Endodermal cell (in vitro differentiated cells): ENCODE results near the gene TGFBR3L. TPM values are rescaled to one million over a fixed set of nuclear protein-coding genes. Genes with fewer than 3 reads are reported as not detected.

ENCODE experiments used
- DNase-seq: peaks from one replicate; pipeline ENCODE4 v3.0.0-alpha.2; 2017
- H3K27ac ChIP-seq: 2 replicates; pipeline ENCODE4 v1.5.1; 2013; ENCODE audit warnings: mild to moderate bottlenecking, low read depth, low read length, moderate library complexity
- H3K27me3 ChIP-seq: 2 replicates; pipeline ENCODE4 v1.6.1; 2013; ENCODE audit warnings: mild to moderate bottlenecking, low read length, moderate library complexity; ENCODE audit not compliant: insufficient read depth, control insufficient read depth, poor library complexity, severe bottlenecking
- H3K36me3 ChIP-seq: 2 replicates; pipeline ENCODE4 v1.7.0; 2013; ENCODE audit warnings: mild to moderate bottlenecking, low read length, moderate library complexity; ENCODE audit not compliant: control insufficient read depth, insufficient read depth
- H3K4me1 ChIP-seq: one replicate; pipeline ENCODE4 v1.7.0; 2013; ENCODE audit warnings: low read length; ENCODE audit not compliant: control insufficient read depth, insufficient read depth
- H3K4me3 ChIP-seq: 2 replicates; pipeline ENCODE4 v1.5.1; 2013; ENCODE audit warnings: mild to moderate bottlenecking, low read length, moderate library complexity
- H3K9ac ChIP-seq: 2 replicates; pipeline ENCODE4 v1.6.1; 2013; ENCODE audit warnings: mild to moderate bottlenecking, low read length, moderate library complexity; ENCODE audit not compliant: poor library complexity, severe bottlenecking; ENCODE audit errors: extremely low read depth
- H3K9me3 ChIP-seq: 2 replicates; pipeline ENCODE4 v1.6.1; 2013; ENCODE audit warnings: mild to moderate bottlenecking, low read length, moderate library complexity; ENCODE audit not compliant: control insufficient read depth
- H3K27ac Mint-ChIP-seq: 2 replicates; pipeline ENCODE4 v1.8.0; 2020; ENCODE audit warnings: mixed read lengths
- H3K27me3 Mint-ChIP-seq: 2 replicates; pipeline ENCODE4 v1.8.0; 2021; ENCODE audit warnings: mild to moderate bottlenecking, mixed read lengths; ENCODE audit not compliant: insufficient read depth
- H3K36me3 Mint-ChIP-seq: 2 replicates; pipeline ENCODE4 v1.8.0; 2020; ENCODE audit warnings: low read depth, mixed read lengths
- H3K4me1 Mint-ChIP-seq: 2 replicates; pipeline ENCODE4 v1.8.0; 2020; ENCODE audit warnings: mixed read lengths
- H3K4me3 Mint-ChIP-seq: 2 replicates; pipeline ENCODE4 v1.8.0; 2020; ENCODE audit warnings: mild to moderate bottlenecking, moderate library complexity, mixed read lengths
- H3K9me3 Mint-ChIP-seq: 2 replicates; pipeline ENCODE4 v1.8.0; 2020; ENCODE audit warnings: mild to moderate bottlenecking, mixed read lengths
- WGBS, 2 experiments: methylation state at CpG; one replicate each; pipeline versions ENCODE4 v1.1.5 to v1.1.7; 2013; ENCODE audit warnings: missing lambda C conversion rate in 2 of 2, mixed read lengths in 1 of 2; ENCODE audit not compliant: insufficient coverage in 1 of 2, insufficient read length in 1 of 2; 5-methylcytosine and 5-hydroxymethylcytosine counted together
- total RNA-seq, 2 donors: library from RNA; stranded (reverse); fragmentation: NEBNext Ultra II Directional in 1 of 2; extraction: Animal tissue kit (Norgen Biotek cat#: 25700) in 1 of 2; gene quantifications; 2 replicates in 1 of 2; 3 replicates in 1 of 2; pipeline ENCODE4 v1.2.1, GENCODE V29; 2021
- TF ChIP-seq, protein P1 (sequence below): fragments of 200-600 bp; sonication (generic); conservative IDR thresholded peaks from 2 replicates; pipeline ENCODE4 v1.5.0; 2021; ENCODE audit warnings: antibody characterized with exemption, mild to moderate bottlenecking

The TGFBR3L gene
- total RNA-seq, 2 donors from 2014 or later = 0.84 to 2.2 TPM

DNA sequence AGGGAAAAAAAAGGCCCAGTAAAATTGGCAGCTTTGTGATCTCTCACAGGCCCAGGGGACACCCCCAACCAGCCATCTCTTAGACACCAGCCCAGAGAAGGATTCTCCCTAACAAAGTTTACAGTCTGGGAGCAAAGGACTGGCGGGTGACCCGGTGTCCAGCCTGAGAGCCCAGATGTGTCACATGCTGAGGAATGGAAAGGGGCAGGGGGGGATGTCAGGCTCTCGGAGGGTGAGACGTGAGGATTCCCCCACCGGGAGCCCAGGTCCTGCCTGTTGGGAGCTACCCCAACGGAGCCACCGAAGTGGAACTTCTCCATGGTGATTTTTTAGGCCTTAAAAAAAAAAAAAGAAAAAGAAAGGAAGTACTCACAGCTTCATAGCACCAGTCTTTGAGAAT, 16.1 kb downstream of the TGFBR3L start:
- no peak for DNase-seq
- 95 to 99% methylated on average over 6 to 7 of the region's 7 CpGs for WGBS, 2 experiments
- Mint-ChIP-seq H3K4me1 (peaks cover 4% of the 10 kb centered on the region), H3K36me3 (peaks cover 24% of the 10 kb centered on the region), H3K27me3 (no peaks in the 10 kb centered on the region), H3K27ac (no peak overlapping the region), H3K9me3 (no peaks in the 10 kb centered on the region), H3K4me3 (no peak overlapping the region)
- H3K4me1 ChIP-seq = no peaks in the 10 kb centered on the region
- TF ChIP-seq, protein P1, sequence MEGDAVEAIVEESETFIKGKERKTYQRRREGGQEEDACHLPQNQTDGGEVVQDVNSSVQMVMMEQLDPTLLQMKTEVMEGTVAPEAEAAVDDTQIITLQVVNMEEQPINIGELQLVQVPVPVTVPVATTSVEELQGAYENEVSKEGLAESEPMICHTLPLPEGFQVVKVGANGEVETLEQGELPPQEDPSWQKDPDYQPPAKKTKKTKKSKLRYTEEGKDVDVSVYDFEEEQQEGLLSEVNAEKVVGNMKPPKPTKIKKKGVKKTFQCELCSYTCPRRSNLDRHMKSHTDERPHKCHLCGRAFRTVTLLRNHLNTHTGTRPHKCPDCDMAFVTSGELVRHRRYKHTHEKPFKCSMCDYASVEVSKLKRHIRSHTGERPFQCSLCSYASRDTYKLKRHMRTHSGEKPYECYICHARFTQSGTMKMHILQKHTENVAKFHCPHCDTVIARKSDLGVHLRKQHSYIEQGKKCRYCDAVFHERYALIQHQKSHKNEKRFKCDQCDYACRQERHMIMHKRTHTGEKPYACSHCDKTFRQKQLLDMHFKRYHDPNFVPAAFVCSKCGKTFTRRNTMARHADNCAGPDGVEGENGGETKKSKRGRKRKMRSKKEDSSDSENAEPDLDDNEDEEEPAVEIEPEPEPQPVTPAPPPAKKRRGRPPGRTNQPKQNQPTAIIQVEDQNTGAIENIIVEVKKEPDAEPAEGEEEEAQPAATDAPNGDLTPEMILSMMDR = no peak
- no peak overlapping the region for H3K9ac ChIP-seq
- no peaks in the 10 kb centered on the region for H3K27me3 ChIP-seq
- H3K4me3 ChIP-seq = no peak overlapping the region
- peaks cover 56% of the 10 kb centered on the region for H3K36me3 ChIP-seq
- no peaks in the 10 kb centered on the region for H3K9me3 ChIP-seq
- no peak overlapping the region for H3K27ac ChIP-seq

DNA sequence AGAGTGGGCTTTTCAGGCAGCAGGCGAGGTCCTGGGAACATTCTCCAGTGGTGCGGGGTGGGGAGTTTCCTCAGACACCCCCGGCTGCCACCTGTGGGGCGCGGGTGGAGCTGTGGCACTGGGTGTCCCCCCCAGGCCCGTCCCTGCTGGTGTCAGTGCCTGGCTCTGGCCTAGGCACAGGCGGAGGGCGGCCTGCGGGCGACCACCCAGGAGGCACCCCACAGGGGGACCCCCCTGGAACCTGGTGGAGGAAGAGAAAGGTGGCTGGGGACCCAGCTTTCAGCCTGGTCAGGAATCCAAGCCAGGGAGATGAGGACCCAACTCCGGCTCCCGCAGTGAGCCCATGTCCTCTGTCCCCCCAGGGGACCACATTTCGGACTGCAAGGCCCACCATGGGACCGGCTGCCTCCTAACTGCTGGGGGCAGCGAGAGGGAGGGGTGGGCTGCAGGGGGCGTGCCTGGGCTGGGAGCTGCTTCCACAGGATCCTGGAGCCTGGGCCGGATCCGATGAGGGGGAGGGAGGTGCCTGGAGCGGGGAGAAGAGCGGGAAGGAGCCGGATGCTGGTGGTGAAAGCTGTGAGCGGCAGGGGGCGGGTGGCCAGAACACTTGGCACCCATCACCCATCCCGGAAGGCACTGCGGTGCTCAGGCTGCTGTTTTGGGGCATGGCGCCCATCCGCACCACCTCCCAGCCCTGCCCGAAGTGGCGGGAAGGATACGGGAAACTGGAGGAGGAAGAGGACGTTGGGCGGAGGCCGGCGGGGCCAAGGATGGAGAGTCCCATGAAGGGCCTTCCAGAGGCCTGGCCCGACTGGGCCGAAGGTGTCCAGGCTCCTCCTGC, 16.8 kb downstream of the TGFBR3L start:
- H3K9me3 Mint-ChIP-seq = no peaks in the 10 kb centered on the region
- DNase-seq = no peak
- Histone ChIP-seq H3K27me3 (no peaks in the 10 kb centered on the region), H3K27ac (no peak overlapping the region), H3K36me3 (peaks cover 63% of the 10 kb centered on the region), H3K9me3 (no peaks in the 10 kb centered on the region), H3K9ac (no peak overlapping the region), H3K4me3 (no peak overlapping the region), H3K4me1 (no peaks in the 10 kb centered on the region)
- H3K4me3 Mint-ChIP-seq = no peak overlapping the region
- WGBS, 2 experiments = 93 to 96% methylated on average over 11 to 36 of the region's 36 CpGs
- H3K4me1 Mint-ChIP-seq = peaks cover 2% of the 10 kb centered on the region
- peaks cover 25% of the 10 kb centered on the region for H3K36me3 Mint-ChIP-seq
- no peaks in the 10 kb centered on the region for H3K27me3 Mint-ChIP-seq
- no peak overlapping the region for H3K27ac Mint-ChIP-seq
- TF ChIP-seq, protein P1 = no peak

DNA sequence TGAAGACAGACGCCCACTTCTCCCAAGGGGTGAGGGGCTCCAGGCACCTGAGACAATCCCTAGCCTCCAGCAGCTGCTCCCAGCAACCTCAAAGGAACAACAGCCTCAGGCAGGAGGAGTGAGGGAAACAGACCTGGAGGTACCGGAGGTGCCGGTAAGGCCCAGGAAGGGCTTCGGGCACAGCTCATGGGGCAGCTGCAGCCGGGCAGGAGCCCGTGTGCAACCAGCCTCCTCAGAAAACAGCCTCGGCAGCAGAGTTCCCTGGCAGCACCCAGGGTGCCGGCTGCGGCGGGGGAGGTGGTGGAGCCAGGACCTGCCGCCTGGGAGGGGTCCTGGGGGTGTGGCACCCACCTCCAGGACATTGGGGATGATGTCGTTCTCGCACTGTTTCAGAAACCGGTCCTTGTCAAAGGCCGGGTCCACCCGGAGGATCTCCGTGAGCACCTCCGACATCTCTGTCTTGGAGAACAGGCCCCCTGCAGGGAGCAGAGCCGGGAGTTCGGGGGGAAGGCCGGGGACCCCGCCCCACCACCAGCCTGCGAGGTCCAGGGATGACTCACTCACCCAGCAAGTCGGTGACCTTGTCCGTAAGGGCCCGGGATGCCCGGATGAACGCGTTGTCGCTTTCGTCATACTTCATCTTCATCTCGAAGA, 17.8 kb downstream of the TGFBR3L start:
- H3K9me3 Mint-ChIP-seq = no peaks in the 10 kb centered on the region
- H3K4me3 Mint-ChIP-seq = no peak overlapping the region
- H3K27ac ChIP-seq = no peak overlapping the region
- H3K27ac Mint-ChIP-seq = no peak overlapping the region
- TF ChIP-seq, protein P1 = no peak
- peaks cover 64% of the 10 kb centered on the region for H3K36me3 ChIP-seq
- no peaks in the 10 kb centered on the region for H3K27me3 Mint-ChIP-seq
- H3K9me3 ChIP-seq = no peaks in the 10 kb centered on the region
- H3K4me1 ChIP-seq = no peaks in the 10 kb centered on the region
- H3K36me3 Mint-ChIP-seq = peaks cover 26% of the 10 kb centered on the region
- no peak for DNase-seq
- H3K4me3 ChIP-seq = no peak overlapping the region
- no peaks in the 10 kb centered on the region for H3K27me3 ChIP-seq
- no peak overlapping the region for H3K9ac ChIP-seq
- H3K4me1 Mint-ChIP-seq = no peaks in the 10 kb centered on the region
- WGBS, 2 experiments = 93 to 97% methylated on average over 18 to 32 of the region's 32 CpGs
